Mesenchymal stem cell (in vitro differentiated cells and primary cell): Measurements from ENCODE around the gene SLC7A9.
A peak's percentile ranks its signal among the peaks of the same experiment; 100 is the strongest.

Source experiments
- DNase-seq: peaks from one replicate; pipeline ENCODE4 v3.0.0-alpha.2; 2013
- H2AFZ ChIP-seq: one replicate; pipeline ENCODE4 v1.6.1; 2013; ENCODE audit warnings: low read depth, mild to moderate bottlenecking, control low read depth, inconsistent platforms, low read length, moderate library complexity
- H2AK5ac ChIP-seq: 2 replicates; pipeline ENCODE4 v1.6.1; 2013; ENCODE audit warnings: low read length, moderate library complexity, mild to moderate bottlenecking, inconsistent platforms; ENCODE audit not compliant: severe bottlenecking
- H2BK120ac ChIP-seq: one replicate; pipeline ENCODE4 v1.6.1; 2013; ENCODE audit warnings: low read depth, mild to moderate bottlenecking, inconsistent platforms, low read length, moderate library complexity
- H2BK12ac ChIP-seq, 2 experiments: one replicate each; pipeline ENCODE4 v1.6.1; 2013; ENCODE audit warnings: inconsistent platforms in 2 of 2, low read length in 2 of 2, mild to moderate bottlenecking in 2 of 2, moderate library complexity in 2 of 2, control low read depth in 1 of 2
- H2BK15ac ChIP-seq: one replicate; pipeline ENCODE4 v1.6.1; 2013; ENCODE audit warnings: mild to moderate bottlenecking, low read depth, inconsistent platforms; ENCODE audit not compliant: poor library complexity, severe bottlenecking
- H2BK5ac ChIP-seq: 2 replicates; pipeline ENCODE4 v1.6.1; 2013; ENCODE audit warnings: low read depth, mild to moderate bottlenecking, low read length, control low read depth, inconsistent platforms; ENCODE audit not compliant: poor library complexity, severe bottlenecking
- H3K14ac ChIP-seq, 2 experiments: one replicate each; pipeline ENCODE4 v1.6.1; 2013; ENCODE audit warnings: inconsistent platforms in 2 of 2, low read length in 2 of 2, control low read depth in 1 of 2, mild to moderate bottlenecking in 1 of 2, moderate library complexity in 1 of 2
- H3K18ac ChIP-seq, 2 experiments: one replicate each; pipeline ENCODE4 v1.6.1; 2013; ENCODE audit warnings: inconsistent platforms in 2 of 2, low read length in 2 of 2, control low read depth in 1 of 2, low read depth in 1 of 2, mild to moderate bottlenecking in 1 of 2
- H3K23ac ChIP-seq, 2 experiments: one replicate each; pipeline ENCODE4 v1.6.1; 2013; ENCODE audit warnings: inconsistent platforms in 2 of 2, low read length in 2 of 2, mild to moderate bottlenecking in 2 of 2, moderate library complexity in 2 of 2, control low read depth in 1 of 2
- H3K27ac ChIP-seq: 2 replicates; pipeline ENCODE4 v1.5.1; 2013; ENCODE audit warnings: mild to moderate bottlenecking, moderate library complexity, low read length, control low read depth, inconsistent platforms; ENCODE audit not compliant: poor library complexity, severe bottlenecking
- H3K27me3 ChIP-seq, 2 experiments: 2 replicates each; pipeline versions ENCODE4 v1.6.1 to v1.7.0; 2013; ENCODE audit warnings: low read length in 2 of 2, mild to moderate bottlenecking in 2 of 2, moderate library complexity in 2 of 2, control low read depth in 1 of 2, inconsistent platforms in 1 of 2; ENCODE audit not compliant: control insufficient read depth in 1 of 2, insufficient read depth in 1 of 2
- H3K36me3 ChIP-seq, 2 experiments: 2 replicates each; pipeline versions ENCODE4 v1.6.1 to v1.7.0; 2013; ENCODE audit warnings: low read length in 2 of 2, control low read depth in 1 of 2, inconsistent platforms in 1 of 2, low read depth in 1 of 2, mild to moderate bottlenecking in 1 of 2; ENCODE audit not compliant: insufficient read depth in 2 of 2, control insufficient read depth in 1 of 2
- H3K4ac ChIP-seq, 2 experiments: one replicate each; pipeline ENCODE4 v1.6.1; 2013; ENCODE audit warnings: inconsistent platforms in 2 of 2, low read length in 2 of 2, mild to moderate bottlenecking in 2 of 2, moderate library complexity in 2 of 2, control low read depth in 1 of 2, low read depth in 1 of 2
- H3K4me1 ChIP-seq: 2 replicates; pipeline ENCODE4 v1.6.1; 2013; ENCODE audit warnings: low read depth, low read length, control low read depth; ENCODE audit not compliant: control insufficient read depth, insufficient read depth
- H3K4me2 ChIP-seq: 2 replicates; pipeline ENCODE4 v1.6.1; 2013; ENCODE audit warnings: low read length, mild to moderate bottlenecking, inconsistent platforms; ENCODE audit not compliant: poor library complexity, severe bottlenecking
- H3K4me3 ChIP-seq, 2 experiments: 2 replicates each; pipeline versions ENCODE4 v1.5.1 to v1.7.0; 2013; ENCODE audit warnings: low read length in 2 of 2, mild to moderate bottlenecking in 2 of 2, control low read depth in 1 of 2, low read depth in 1 of 2; ENCODE audit not compliant: insufficient read depth in 1 of 2
- H3K79me1 ChIP-seq: replicated peaks from 2 replicates; pipeline ENCODE4 v1.6.1; 2013; ENCODE audit warnings: mild to moderate bottlenecking, control low read depth, low read length, inconsistent platforms; ENCODE audit not compliant: poor library complexity, severe bottlenecking
- H3K9ac ChIP-seq: 2 replicates; pipeline ENCODE4 v1.7.0; 2013; ENCODE audit warnings: mild to moderate bottlenecking, low read length, moderate library complexity
- H3K9me3 ChIP-seq: 2 replicates; pipeline ENCODE4 v1.7.0; 2013; ENCODE audit warnings: mild to moderate bottlenecking, low read length; ENCODE audit not compliant: control insufficient read depth
- H4K8ac ChIP-seq: one replicate; pipeline ENCODE4 v1.6.1; 2013; ENCODE audit warnings: inconsistent platforms, mild to moderate bottlenecking, low read length, moderate library complexity
- H4K91ac ChIP-seq: one replicate; pipeline ENCODE4 v1.6.1; 2013; ENCODE audit warnings: mild to moderate bottlenecking, low read length, inconsistent platforms
- WGBS: methylation state at CpG from one replicate; pipeline ENCODE4 v1.1.7; 2013; ENCODE audit warnings: mixed read lengths; 5-methylcytosine and 5-hydroxymethylcytosine counted together

SLC7A9 gene

DNA sequence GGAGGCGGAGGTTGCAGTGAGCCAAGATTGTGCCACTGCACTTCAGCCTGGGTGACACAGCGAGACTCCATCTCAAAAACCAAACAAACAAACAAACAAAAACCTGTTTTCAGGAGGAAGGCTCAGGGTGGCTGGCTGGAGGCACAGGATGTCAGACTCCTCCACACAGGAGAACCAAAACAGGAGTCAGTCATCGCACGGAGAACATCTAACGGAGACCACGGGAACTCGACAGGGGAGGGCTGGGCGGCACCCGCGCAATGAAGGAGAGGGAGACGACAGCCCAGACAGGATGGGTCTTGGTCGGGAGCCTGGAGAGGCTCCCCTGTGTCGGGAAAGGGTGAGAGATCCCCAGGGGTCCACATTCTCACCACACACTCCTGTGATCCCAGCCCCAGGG lies 20.8 kb upstream of the SLC7A9 start:
- H4K91ac ChIP-seq: no peak overlapping the region
- H3K4me1 ChIP-seq: peaks cover 1% of the 10 kb centered on the region
- no peak overlapping the region for H2BK5ac ChIP-seq
- no peak overlapping the region for H3K14ac ChIP-seq
- no peak overlapping the region for H3K27ac ChIP-seq
- H3K23ac ChIP-seq: no peak overlapping the region
- H4K8ac ChIP-seq: no peak overlapping the region
- H3K9ac ChIP-seq: no peak overlapping the region
- no peak overlapping the region for H2AK5ac ChIP-seq
- no peak overlapping the region for H2AFZ ChIP-seq
- H3K4ac ChIP-seq: no peak overlapping the region
- no peak overlapping the region for H3K18ac ChIP-seq
- H2BK15ac ChIP-seq: no peak overlapping the region
- peaks cover 17% of the 10 kb centered on the region for H3K79me1 ChIP-seq
- H2BK12ac ChIP-seq: no peak overlapping the region
- H3K27me3 ChIP-seq: no peaks in the 10 kb centered on the region
- H3K9me3 ChIP-seq: peaks cover 24% of the 10 kb centered on the region
- no peak overlapping the region for H2BK120ac ChIP-seq
- H3K4me2 ChIP-seq: no peak overlapping the region
- no peak for DNase-seq
- WGBS: 96% methylated on average over 13 of the region's 13 CpGs
- peaks cover 34 to 52% of the 10 kb centered on the region in 2 experiments for H3K36me3 ChIP-seq
- no peak overlapping the region for H3K4me3 ChIP-seq

DNA sequence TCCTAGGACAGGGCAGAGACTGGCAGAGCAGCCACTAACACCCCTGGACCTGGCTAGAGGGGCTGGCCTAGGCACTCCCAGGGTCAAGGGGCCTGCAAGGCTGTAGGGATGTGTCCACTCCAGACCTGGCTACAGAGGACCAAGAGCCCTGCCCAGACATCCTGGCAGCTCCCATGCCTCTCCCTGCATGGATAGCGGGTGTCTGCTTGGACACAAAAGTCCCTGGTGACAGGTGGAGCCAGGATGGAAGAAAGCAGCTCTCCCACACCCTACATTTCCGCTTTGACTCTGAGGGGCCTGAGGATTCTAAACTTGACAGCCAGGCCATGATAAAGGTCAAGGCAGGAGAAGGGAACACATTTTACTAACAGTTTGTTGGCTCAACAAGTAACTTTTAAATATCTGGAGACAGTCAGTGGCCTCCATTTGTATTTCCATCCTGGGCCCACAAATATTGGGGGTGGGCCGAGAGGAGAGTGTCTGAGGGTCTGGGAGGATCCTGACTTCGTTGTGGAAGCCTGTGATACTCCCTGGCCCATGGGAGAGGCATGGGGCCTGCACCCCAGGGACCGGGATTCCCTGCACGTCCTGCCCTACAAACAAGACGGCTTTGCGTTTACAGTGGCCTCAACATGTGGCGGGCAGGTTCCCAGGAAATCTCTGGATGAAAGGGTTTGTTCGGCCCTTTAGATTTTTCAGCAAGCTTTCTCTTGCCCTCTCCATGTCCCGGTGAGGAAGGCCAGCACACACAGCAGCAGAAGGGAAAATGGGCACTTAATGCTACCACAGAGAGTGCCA lies 19.8 kb upstream of the SLC7A9 start:
- Histone ChIP-seq H2AFZ (no peak overlapping the region), H3K27me3 (no peaks in the 10 kb centered on the region), H3K4ac (no peak overlapping the region), H3K27ac (no peak overlapping the region), H2BK120ac (no peak overlapping the region), H3K4me3 (no peak overlapping the region), H2BK15ac (no peak overlapping the region), H3K9me3 (peaks cover 22% of the 10 kb centered on the region), H2AK5ac (no peak overlapping the region), H3K4me2 (no peak overlapping the region), H2BK12ac (no peak overlapping the region), H3K9ac (no peak overlapping the region), H3K4me1 (peaks cover 1% of the 10 kb centered on the region), H3K14ac (peak overlapping the region in 1 of 2 experiments; percentile 49), H2BK5ac (no peak overlapping the region), H4K91ac (no peak overlapping the region), H3K79me1 (peaks cover 16% of the 10 kb centered on the region), H3K23ac (no peak overlapping the region), H4K8ac (no peak overlapping the region), H3K36me3 (peaks cover 34 to 48% of the 10 kb centered on the region in 2 experiments), H3K18ac (no peak overlapping the region)
- 94% methylated on average over 10 of the region's 11 CpGs for WGBS
- DNase-seq: no peak

DNA sequence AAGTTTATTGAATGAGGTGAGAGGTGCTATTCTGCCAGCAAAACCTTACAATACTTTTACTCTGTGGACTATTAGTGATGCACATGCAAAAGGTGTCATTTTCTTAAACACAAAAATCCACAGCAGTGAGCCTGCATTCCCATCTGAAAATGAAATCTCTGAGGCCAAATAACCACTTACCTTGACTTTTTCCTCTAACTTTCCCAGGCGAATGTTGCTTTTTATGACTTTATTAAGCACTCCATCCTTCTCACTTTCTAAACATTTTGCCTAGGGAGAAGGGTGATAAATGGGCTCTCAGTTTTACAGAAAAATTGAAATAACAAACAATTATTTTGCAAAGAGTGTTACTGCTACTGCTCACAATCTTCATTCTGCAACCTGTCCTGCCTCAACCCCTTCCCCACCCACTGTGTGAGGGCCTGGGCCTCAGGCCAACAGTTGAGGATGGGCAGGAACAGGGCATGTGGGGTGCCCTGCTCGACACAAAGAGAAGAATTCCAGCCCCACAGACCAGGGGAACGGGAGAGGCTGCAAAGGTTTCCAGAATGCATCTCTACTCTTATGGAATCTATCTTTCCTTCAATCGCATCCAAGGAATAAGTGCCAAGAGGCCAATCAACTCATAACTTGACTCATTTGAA lies 18.1 kb upstream of the SLC7A9 start:
- Histone ChIP-seq H2BK12ac (no peak overlapping the region), H3K9me3 (peaks cover 13% of the 10 kb centered on the region), H3K4me3 (no peak overlapping the region), H3K14ac (no peak overlapping the region), H3K23ac (no peak overlapping the region), H3K36me3 (peaks cover 34% of the 10 kb centered on the region in 2 experiments), H3K27ac (no peak overlapping the region), H2BK5ac (no peak overlapping the region), H3K18ac (no peak overlapping the region), H3K4me1 (peaks cover 1% of the 10 kb centered on the region), H2BK15ac (no peak overlapping the region), H2BK120ac (no peak overlapping the region), H4K8ac (no peak overlapping the region), H3K4me2 (no peak overlapping the region), H3K4ac (no peak overlapping the region), H3K27me3 (no peaks in the 10 kb centered on the region), H3K79me1 (peaks cover 13% of the 10 kb centered on the region), H3K9ac (no peak overlapping the region), H2AFZ (no peak overlapping the region), H4K91ac (no peak overlapping the region), H2AK5ac (no peak overlapping the region)
- no peak for DNase-seq
- 93% methylated on average over 4 of the region's 4 CpGs for WGBS

- Histone ChIP-seq H3K9me3 (peaks cover 2% of the 10 kb centered on the region), H2BK5ac (no peak overlapping the region), H3K4me2 (no peak overlapping the region), H2AFZ (no peak overlapping the region), H3K18ac (no peak overlapping the region), H3K4me1 (peaks cover 1% of the 10 kb centered on the region), H3K4ac (no peak overlapping the region), H4K8ac (no peak overlapping the region), H3K14ac (no peak overlapping the region), H2BK12ac (no peak overlapping the region), H3K36me3 (peaks cover 34% of the 10 kb centered on the region in 2 experiments), H3K27ac (no peak overlapping the region), H2AK5ac (no peak overlapping the region), H3K23ac (no peak overlapping the region), H2BK15ac (no peak overlapping the region), H4K91ac (no peak overlapping the region), H3K9ac (no peak overlapping the region), H3K79me1 (peaks cover 12% of the 10 kb centered on the region), H2BK120ac (no peak overlapping the region), H3K27me3 (no peaks in the 10 kb centered on the region), H3K4me3 (no peak overlapping the region)
- 94% methylated on average over 7 of the region's 7 CpGs for WGBS
- DNase-seq: no peak
These were observed 16.7 kb upstream of the SLC7A9 start for GRCh38 chr19:32886241-32886640.
